K562 (cell line): Measurements from ENCODE around the gene VARS1. TPM values are rescaled to one million over a fixed set of nuclear protein-coding genes. Genes with fewer than 3 reads are reported as not detected.

Source experiments
- ATAC-seq: fragments of 200-7000 bp; cut with Tn5 transposase; 3 replicates; pipeline ENCODE4 v1.9.1; 2020; ENCODE audit warnings: moderate library complexity
- BruUV-seq: library from RNA; stranded (reverse); fragments of 400-500 nt; replicated peaks from 2 replicates; lab custom pipeline; 2021; lab: Mats Ljungman, UMichigan
- CTCF ChIA-PET: fragments of 300-600 bp; formaldehyde crosslinking; extraction: SDS; loops from one replicate; lab custom pipeline; 2021; ENCODE audit warnings: low intra/inter-chr PET ratio; lab: Yijun Ruan, JAX
- POLR2A ChIA-PET: fragments of 300-600, 350-650 bp; sonication (Branson Sonifier 250); formaldehyde crosslinking; extraction: SDS; loops from one replicate; lab custom pipeline; 2021; ENCODE audit warnings: antibody characterized with exemption, inconsistent platforms; lab: Yijun Ruan, JAX
- DNase-seq, 4 experiments: peaks; one replicate each; pipeline versions ENCODE4 v3.0.0 to v3.0.0-alpha.2; 2011 to 2018; ENCODE audit warnings: low spot score in 3 of 4, mixed read lengths in 3 of 4; ENCODE audit errors: extremely low read depth in 1 of 4
- FAIRE-seq: peaks from 2 replicates; lab custom pipeline; 2011; peaks lifted over from hg19 to GRCh38; lab: Jason Lieb, UNC
- H2AFZ ChIP-seq: 2 replicates; pipeline ENCODE4 v1.6.0; 2011; ENCODE audit warnings: low read depth, low read length, control low read depth, inconsistent platforms
- H3K27ac ChIP-seq: fragments of 200-600 bp; 3 replicates; pipeline ENCODE4 v1.8.0; 2011; ENCODE audit warnings: low read depth, mild to moderate bottlenecking, control low read depth, inconsistent platforms, low read length, moderate library complexity, mixed read lengths; ENCODE audit errors: extremely low read depth
- H3K27me3 ChIP-seq, 2 experiments: fragments of 300-600 bp in 1 of 2; 2 replicates in 1 of 2; 3 replicates in 1 of 2; pipeline versions ENCODE4 v1.6.0 to v1.8.0; 2011; ENCODE audit warnings: inconsistent platforms in 2 of 2, low read length in 2 of 2, mild to moderate bottlenecking in 1 of 2, mixed read lengths in 1 of 2, moderate library complexity in 1 of 2; ENCODE audit not compliant: control insufficient read depth in 2 of 2, insufficient read depth in 2 of 2
- H3K36me3 ChIP-seq: fragments of 300-600 bp; 3 replicates; pipeline ENCODE4 v1.8.0; 2011; ENCODE audit warnings: mild to moderate bottlenecking, low read length, inconsistent platforms; ENCODE audit not compliant: control insufficient read depth, insufficient read depth
- H3K4me1 ChIP-seq, 2 experiments: fragments of 200-600 bp in 1 of 2; replicated peaks in 1 of 2; 2 replicates in 1 of 2; 3 replicates in 1 of 2; pipeline versions ENCODE4 v1.5.1 to v1.8.0; 2011; ENCODE audit warnings: inconsistent platforms in 2 of 2, low read length in 2 of 2, mild to moderate bottlenecking in 1 of 2, mixed read lengths in 1 of 2, moderate library complexity in 1 of 2; ENCODE audit not compliant: control insufficient read depth in 2 of 2, insufficient read depth in 2 of 2
- H3K4me2 ChIP-seq: 2 replicates; pipeline ENCODE4 v1.6.1; 2011; ENCODE audit warnings: low read length, control low read depth, inconsistent platforms, mixed read lengths; ENCODE audit not compliant: insufficient read depth
- H3K4me3 ChIP-seq: fragments of 200-600 bp; sonication (generic), shearing (Covaris generic); 2 replicates; pipeline ENCODE4 v1.5.1; 2016; ENCODE audit warnings: control low read depth, inconsistent platforms
- H3K79me2 ChIP-seq: fragments of 200-600 bp; 3 replicates; pipeline ENCODE4 v1.8.0; 2011; ENCODE audit warnings: low read length, inconsistent platforms; ENCODE audit not compliant: control insufficient read depth, insufficient read depth
- H3K9ac ChIP-seq, 2 experiments: 2 replicates each; pipeline versions ENCODE4 v1.6.0 to v1.6.1; 2011; ENCODE audit warnings: low read depth in 2 of 2, low read length in 2 of 2, control low read depth in 1 of 2, inconsistent platforms in 1 of 2, mild to moderate bottlenecking in 1 of 2, mixed read lengths in 1 of 2; ENCODE audit not compliant: insufficient read depth in 1 of 2
- H3K9me1 ChIP-seq: one replicate; pipeline ENCODE4 v1.6.0; 2011; ENCODE audit warnings: inconsistent platforms, mild to moderate bottlenecking, low read length, moderate library complexity; ENCODE audit not compliant: control insufficient read depth, insufficient read depth
- H3K9me3 ChIP-seq: replicated peaks from 2 replicates; pipeline ENCODE4 v1.5.1; 2011; ENCODE audit warnings: low read depth, low read length, inconsistent platforms; ENCODE audit not compliant: control insufficient read depth, insufficient read depth
- H4K20me1 ChIP-seq: replicated peaks from 2 replicates; pipeline ENCODE4 v1.6.1; 2011; ENCODE audit warnings: low read length, inconsistent platforms, mixed read lengths; ENCODE audit not compliant: control insufficient read depth, insufficient read depth
- ATF6 ChIP-seq: sonication (generic); formaldehyde crosslinking; IDR thresholded peaks from 2 replicates; pipeline ENCODE4 v1.4.0; 2020; ENCODE audit warnings: mild to moderate bottlenecking, missing genetic modification reagents
- CXXC5 ChIP-seq: fragments of 250-450 bp; sonication (Bioruptor Pico); IDR thresholded peaks from 2 replicates; pipeline ENCODE4 v1.8.0; 2022; ENCODE audit warnings: inconsistent platforms, mild to moderate bottlenecking, moderate library complexity
- FOSL1 ChIP-seq: fragments of 200-800 bp; sonication (Bioruptor generic); conservative IDR thresholded peaks from 2 replicates; pipeline ENCODE4 v1.6.1; 2016; ENCODE audit warnings: missing genetic modification characterization, missing compliant biosample characterization
- FOXK1 ChIP-seq: sonication (generic); formaldehyde crosslinking; IDR thresholded peaks from 2 replicates; pipeline ENCODE4 v1.8.0; 2022; ENCODE audit warnings: missing genetic modification reagents, mild to moderate bottlenecking, borderline replicate concordance
- FOXP4 ChIP-seq: sonication (generic); formaldehyde crosslinking; IDR thresholded peaks from 2 replicates; pipeline ENCODE4 v1.8.0; 2022; ENCODE audit warnings: mild to moderate bottlenecking, missing genetic modification reagents, borderline replicate concordance
- KAT7 ChIP-seq: sonication (generic); formaldehyde crosslinking; IDR thresholded peaks from 2 replicates; pipeline ENCODE4 v1.8.0; 2022; ENCODE audit warnings: missing genetic modification reagents, mild to moderate bottlenecking, borderline replicate concordance
- MLLT1 ChIP-seq, 2 experiments: fragments of 450-650 bp; IDR thresholded peaks; 2 replicates each; pipeline ENCODE4 v1.6.1; 2016
- MLX ChIP-seq, 2 experiments: fragments of 450-650 bp in 1 of 2; sonication (generic) in 1 of 2; formaldehyde crosslinking; conservative IDR thresholded peaks; 2 replicates each; pipeline versions ENCODE4 v1.4.0 to v1.8.1; 2020 to 2022; ENCODE audit warnings: mild to moderate bottlenecking in 1 of 2, missing genetic modification reagents in 1 of 2
- PHTF2 ChIP-seq: fragments of 250-450 bp; sonication (Bioruptor Pico); IDR thresholded peaks from 2 replicates; pipeline ENCODE4 v1.5.0; 2021; ENCODE audit warnings: mild to moderate bottlenecking
- RBFOX2 ChIP-seq: fragments of 200-400 bp; formaldehyde crosslinking; IDR thresholded peaks from 2 replicates; pipeline ENCODE4 v1.6.1; 2017; ENCODE audit warnings: low read depth, mild to moderate bottlenecking, low read length, moderate library complexity
- SOX6 ChIP-seq: fragments of 450-650 bp; IDR thresholded peaks from 2 replicates; pipeline ENCODE4 v1.6.1; 2014; ENCODE audit warnings: mild to moderate bottlenecking
- ZBTB33 ChIP-seq: sonication (generic); formaldehyde crosslinking; IDR thresholded peaks from 2 replicates; pipeline ENCODE4 v1.8.1; 2023; ENCODE audit warnings: mild to moderate bottlenecking, missing genetic modification reagents
- ZNF766 ChIP-seq: fragments of 200-800 bp; sonication (Bioruptor generic); conservative IDR thresholded peaks from 2 replicates; pipeline ENCODE4 v1.6.1; 2016; ENCODE audit warnings: missing genetic modification characterization, missing compliant biosample characterization
- WGBS: fragments of 100-300 bp; shearing (Covaris generic); methylation state at CpG from one replicate; pipeline ENCODE4 v1.1.6; 2016; ENCODE audit warnings: low coverage, mixed read lengths; ENCODE audit not compliant: insufficient coverage; ENCODE audit errors: missing lambda C conversion rate; 5-methylcytosine and 5-hydroxymethylcytosine counted together
- in situ Hi-C: fragments of 300-500 bp; cut with MboI; formaldehyde crosslinking; loops from 4 replicates; pipeline ENCODE4 v1.15.0; 2018; ENCODE audit warnings: inconsistent platforms, mixed read lengths
- intact Hi-C: fragments of 100-400 bp; cut with micrococcal nuclease; formaldehyde crosslinking; loops from 2 replicates; pipeline ENCODE4 v1.14.2; 2022
- polyA plus RNA-seq, 8 experiments: library from polyadenylated mRNA; depleted of rRNA in 4 of 8; stranded (reverse) in 5 of 8; unstranded in 3 of 8; fragments of >200 nt; fragmentation: Nextera tagmentation in 2 of 8; fragmentation: Illumina TruSeq in 1 of 8; extraction: Ambion mirVana in 2 of 8; extraction: Trizol in 1 of 8; gene quantifications; 2 replicates each; pipeline versions ENCODE4 v1.2.1 to v1.2.3, GENCODE V29; 2011 to 2014; ENCODE audit warnings: inconsistent platforms in 1 of 8, missing spikeins in 1 of 8
- total RNA-seq, 7 experiments: library from RNA; depleted of rRNA in 6 of 7; stranded (reverse); fragments of >200 nt in 6 of 7; fragmentation: Illumina TruSeq in 2 of 7; extraction: Trizol in 2 of 7; gene quantifications; 2 replicates each; pipeline versions ENCODE4 v1.2.1 to v1.2.3, GENCODE V29; 2011 to 2021; ENCODE audit warnings: low replicate concordance in 1 of 7

Gene VARS1
- total and polyA plus RNA-seq, 9 of the 15 experiments (the other 6 are each of a cell fraction or from before 2014, with no cell fraction given), result 2.9 to 488 (median 130) TPM

- Histone ChIP-seq H3K79me2 (peaks cover 59% of the 10 kb centered on the region), H3K4me2 (no peak overlapping the region), H3K9me3 (no peaks in the 10 kb centered on the region), H3K9ac (peak overlapping the region in 1 of 2 experiments; percentile 80; a peak in 2 of 4 replicates), H2AFZ (no peak overlapping the region), H4K20me1 (0 out of 2 replicates have a peak, but pooled peaks cover 3% of the 10 kb centered on the region), H3K4me1 (peaks cover 17 to 44% of the 10 kb centered on the region in 2 experiments), H3K27ac (peak overlapping the region; percentile 28; the same call in 2 of the 3 replicates), H3K36me3 (peaks cover 71% of the 10 kb centered on the region), H3K27me3 (no peaks in the 10 kb centered on the region), H3K4me3 (no peak overlapping the region), H3K9me1 (no peaks in the 10 kb centered on the region)
- intact Hi-C loops, result no loop called here
- no peak for ATAC-seq
- in situ Hi-C loops, result no loop called here
- WGBS, result 85% methylated on average over 12 of the region's 12 CpGs
- FAIRE-seq, result no peak
- ChIA-PET POLR2A (interaction anchor here (0.7 to 4.8 kb wide), 5 partner anchors 13 to 126 kb away, joined by 3 to 47 read pairs (median 4); partner anchors contain the start of genes LSM2 and VWA7), CTCF (no interaction called here)
- DNase-seq, result peak; percentile 38 to 60 (median 47)
- BruUV-seq, result no TSS peak
- TF ChIP-seq ZNF766 (CRISPR knock-in tag), result no peak
- no peak for TF ChIP-seq CXXC5 (CRISPR knock-in tag)
- TF ChIP-seq ATF6 (CRISPR knock-in tag), result no peak
- TF ChIP-seq PHTF2 (CRISPR knock-in tag), result no peak
- 0 out of 2 replicates have a peak, but pooled peaks have one; percentile 27 for TF ChIP-seq FOXK1 (CRISPR knock-in tag)
- no peak for TF ChIP-seq MLX (CRISPR knock-in tag; conservative IDR thresholded peaks at IDR 0.05)
- no peak for TF ChIP-seq SOX6
- 0 out of 2 replicates have a peak, but pooled peaks have one; percentile 17 for TF ChIP-seq KAT7 (CRISPR knock-in tag)
- TF ChIP-seq FOXP4 (CRISPR knock-in tag), result peak; percentile 28; the same call in 1 of the 2 replicates
- peak; percentile 41 for TF ChIP-seq RBFOX2
- TF ChIP-seq FOSL1 (tag), result peak; percentile 57; the same call in 1 of the 2 replicates
- TF ChIP-seq MLLT1 (IDR thresholded peaks at IDR 0.05), result no peak
- TF ChIP-seq ZBTB33, result peak; percentile 49; the same call in 1 of the 2 replicates
These were observed 2.8 kb downstream of the VARS1 start for GRCh38 chr6:31792761-31793171.
